ENCODE measurements around the gene MGAT3. TPM values are rescaled to one million over a fixed set of nuclear protein-coding genes. Genes with fewer than 3 reads are reported as not detected.

The MGAT3 gene
- total and polyA plus RNA-seq, 2 donors (not counting 1 experiment from before 2014, with no cell fraction given), result 11.1 to 27.8 TPM

DNA sequence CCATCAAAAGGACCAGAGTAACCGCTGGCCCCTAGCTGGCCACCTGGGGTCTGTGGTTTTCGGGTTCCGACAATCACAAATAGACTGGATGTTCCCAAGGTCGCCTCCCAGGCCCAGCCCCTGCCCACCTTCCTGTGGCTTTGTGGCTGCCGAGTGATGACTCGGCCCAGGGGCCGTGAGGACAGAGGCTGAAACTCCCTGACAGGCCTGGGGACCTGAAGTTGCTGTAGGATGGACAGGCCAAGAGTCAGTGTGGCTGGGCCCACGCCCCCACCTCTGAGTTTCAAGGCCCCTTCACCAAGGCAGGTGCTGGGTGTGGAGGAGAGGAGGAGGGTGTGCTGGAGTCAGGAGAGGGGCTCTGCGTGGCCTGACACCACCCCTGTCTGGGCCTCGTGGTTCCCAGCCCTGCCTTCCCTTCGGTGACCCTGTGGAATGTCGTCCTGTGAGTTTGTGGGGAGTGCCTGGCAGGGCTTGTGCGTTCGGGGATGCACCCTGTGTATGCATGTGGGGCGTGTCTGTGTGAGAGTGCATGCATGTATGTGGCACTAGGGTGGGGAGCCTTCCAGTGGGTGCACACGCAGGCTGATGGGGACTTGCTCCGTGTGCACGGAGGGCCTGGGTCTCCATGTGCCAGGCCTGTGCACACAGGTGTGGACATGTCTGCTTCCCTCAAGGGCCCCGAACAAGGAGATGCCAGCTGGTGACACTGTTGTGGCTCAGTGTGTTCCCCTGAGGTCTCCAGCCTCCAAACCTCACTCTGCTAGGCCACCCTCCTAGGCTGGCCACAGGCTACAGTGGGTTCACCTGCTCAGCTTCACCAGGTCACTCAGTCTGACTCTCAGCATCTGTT, 8.4 kb upstream of the MGAT3 start:
- intact Hi-C loops (cut with micrococcal nuclease), result loop anchor here (5.0 kb wide), 1 partner anchor 61 kb away; no protein-coding TSS in a partner anchor
- Histone ChIP-seq H3K27me3 (replicated peaks in 1 of 4; ENCODE audit: control extremely low read depth in 1 of 4, control insufficient read depth in 3 of 4, insufficient read depth in 4 of 4, low read length in 3 of 4) (no peaks in the 10 kb centered on the region), H3K27ac (ENCODE audit: low read length in 2 of 2) (peak overlapping the region in 1 of 2 donors; percentile 2), H4K20me1 (ENCODE audit: control insufficient read depth, insufficient read depth, low read length, poor library complexity, severe bottlenecking) (no peaks in the 10 kb centered on the region), H2AFZ (ENCODE audit: insufficient read depth, low read depth, low read length, poor library complexity, severe bottlenecking) (no peak overlapping the region), H3K79me2 (ENCODE audit: control insufficient read depth, insufficient read depth, low read length) (peaks cover 7% of the 10 kb centered on the region), H3K4me2 (replicated peaks; ENCODE audit: low read depth, low read length, poor library complexity, severe bottlenecking) (peak overlapping the region; percentile 71), H3K9ac (ENCODE audit: low read length) (peak overlapping the region; percentile 30), H3K36me3 (replicated peaks in 1 of 2; ENCODE audit: control extremely low read depth in 1 of 2, control insufficient read depth in 1 of 2, extremely low read depth in 1 of 2, insufficient read depth in 2 of 2, low read length in 1 of 2) (no peaks in the 10 kb centered on the region), H3K4me3 (ENCODE audit: control extremely low read depth in 1 of 5, extremely low read depth in 1 of 5, insufficient read depth in 1 of 5, low read depth in 2 of 5, low read length in 4 of 5) (peak overlapping the region in 3 of 5 experiments; percentile 18 to 67 (median 54)), H3K4me1 (ENCODE audit: control insufficient read depth in 2 of 2, insufficient read depth in 2 of 2, low read length in 2 of 2) (peaks cover 69 to 74% of the 10 kb centered on the region in 2 donors), H3K9me3 (ENCODE audit: control extremely low read depth in 1 of 3, control insufficient read depth in 2 of 3, insufficient read depth in 1 of 3, low read length in 2 of 3) (peaks cover 0 to 6% (median 0%) of the 10 kb centered on the region in 3 donors)
- ChIA-PET CTCF (interaction anchor here (0.6 to 3.5 kb wide), 6 partner anchors 11 to 63 kb away, joined by 3 to 23 read pairs (median 10); partner anchors contain the start of gene TAB1), POLR2A (interaction anchor here (0.7 to 2.1 kb wide), 8 partner anchors 8 to 286 kb away, joined by 4 to 23 read pairs (median 8); partner anchors contain the start of gene MIEF1)
- Mint-ChIP-seq H3K27ac (peak overlapping the region; percentile 89), H3K9me3 (ENCODE audit: insufficient read depth) (no peaks in the 10 kb centered on the region), H3K4me3 (peak overlapping the region; percentile 90), H3K27me3 (no peaks in the 10 kb centered on the region), H3K4me1 (peaks cover 81% of the 10 kb centered on the region)
- no peak for DNase-seq
- no peak for ATAC-seq (ENCODE audit: low read depth)
- WGBS (ENCODE audit: insufficient coverage), result 54% methylated on average over 16 of the region's 19 CpGs
- TF ChIP-seq EZH2 (IDR thresholded peaks at IDR 0.05; ENCODE audit: borderline replicate concordance, insufficient read depth, low read depth, low read length, poor library complexity, severe bottlenecking) (no peak), CTCF (IDR thresholded peaks at IDR 0.05) (no peak)
